HG03460 (cell line): ENCODE data around the gene SGSM1.

Source experiments
- ATAC-seq: cut with Tn5 transposase; IDR thresholded peaks from one replicate; pipeline ENCODE4 v1.9.1; 2021; ENCODE audit not compliant: unreplicated experiment

Gene SGSM1

GRCh38 chr22:24948356-24949202, 142.6 kb downstream of the SGSM1 start:
- no peak for ATAC-seq

- no peak for ATAC-seq
Measured at GRCh38 chr22:24950272-24950902, 144.4 kb downstream of the SGSM1 start.

- ATAC-seq, result peak; percentile 77
Measured at GRCh38 chr22:24951942-24952836, 146.2 kb downstream of the SGSM1 start, which contains the start of gene KIAA1671. TSS of gene KIAA1671 (plus strand) at chr22:24952716. CDS start at chr22:25028000, 75,284 bp downstream.

- ATAC-seq, result no peak
Measured at GRCh38 chr22:24952837-24953383, 146.9 kb downstream of the SGSM1 start.

- ATAC-seq, result no peak
Measured at GRCh38 chr22:24953384-24954113, 147.5 kb downstream of the SGSM1 start.

GRCh38 chr22:24954114-24954463, 148.1 kb downstream of the SGSM1 start:
- no peak for ATAC-seq

GRCh38 chr22:24954856-24955255, 148.8 kb downstream of the SGSM1 start:
- no peak for ATAC-seq

- ATAC-seq, result no peak
Measured at GRCh38 chr22:24957043-24957442, 151.0 kb downstream of the SGSM1 start.

- ATAC-seq, result no peak
Measured at GRCh38 chr22:24961217-24961844, 155.3 kb downstream of the SGSM1 start.

- ATAC-seq, result no peak
Measured at GRCh38 chr22:24962094-24962493, 156.1 kb downstream of the SGSM1 start.

- ATAC-seq, result no peak
Measured at GRCh38 chr22:24962835-24963234, 156.8 kb downstream of the SGSM1 start.

- ATAC-seq, result no peak
Measured at GRCh38 chr22:24964441-24964840, 158.4 kb downstream of the SGSM1 start.

GRCh38 chr22:24965822-24966626, 160.0 kb downstream of the SGSM1 start:
- no peak for ATAC-seq

- ATAC-seq, result no peak
Measured at GRCh38 chr22:24968066-24968561, 162.1 kb downstream of the SGSM1 start.

- ATAC-seq, result no peak
Measured at GRCh38 chr22:24969560-24970301, 163.7 kb downstream of the SGSM1 start.

GRCh38 chr22:24972369-24972768, 166.4 kb downstream of the SGSM1 start:
- no peak for ATAC-seq

GRCh38 chr22:24973872-24974271, 167.9 kb downstream of the SGSM1 start:
- no peak for ATAC-seq

- ATAC-seq, result no peak
Measured at GRCh38 chr22:24975125-24975640, 169.2 kb downstream of the SGSM1 start.
